GM21528 (cell line): Measurements from ENCODE around the gene PRICKLE3.
"Not testable (repeated sequence)": the region's sequence is repeated elsewhere in the genome, so short reads cannot be mapped to it uniquely, and the experiment has no call there.

Experiments used
- ATAC-seq: cut with Tn5 transposase; IDR thresholded peaks from one replicate; pipeline ENCODE4 v1.9.1; 2021; ENCODE audit warnings: mild to moderate bottlenecking, moderate library complexity; ENCODE audit not compliant: unreplicated experiment, low FRiP score

PRICKLE3 gene

GRCh38 chrX:49164589-49165360 is 21.4 kb downstream of the PRICKLE3 start:
- no peak for ATAC-seq

GRCh38 chrX:49163555-49164419 is 22.4 kb downstream of the PRICKLE3 start:
- peak; percentile 53 for ATAC-seq

- no peak for ATAC-seq
Observed at GRCh38 chrX:49162620-49163019, 23.6 kb downstream of the PRICKLE3 start, which contains the start of gene MAGIX. MAGIX (plus strand) TSS chrX:49162758; CDS start chrX:49162890, 132 bp downstream.

GRCh38 chrX:49161632-49162031 is 24.5 kb downstream of the PRICKLE3 start:
- no peak for ATAC-seq

- ATAC-seq: no peak
Observed at GRCh38 chrX:49160908-49161307, 25.3 kb downstream of the PRICKLE3 start.

- no peak for ATAC-seq
Observed at GRCh38 chrX:49157194-49157593, 29.0 kb downstream of the PRICKLE3 start.

- peak; percentile 82 for ATAC-seq
Observed at GRCh38 chrX:49155900-49156837, 30.0 kb downstream of the PRICKLE3 start.

- ATAC-seq: no peak
Observed at GRCh38 chrX:49155243-49155899, 30.8 kb downstream of the PRICKLE3 start.

- no peak for ATAC-seq
Observed at GRCh38 chrX:49153467-49153866, 32.7 kb downstream of the PRICKLE3 start.

- not testable (repeated sequence) for ATAC-seq
Observed at GRCh38 chrX:49149291-49149690, 36.9 kb downstream of the PRICKLE3 start.

- not testable (repeated sequence) for ATAC-seq
Observed at GRCh38 chrX:49148390-49149100, 37.6 kb downstream of the PRICKLE3 start.

GRCh38 chrX:49147936-49148335 is 38.2 kb downstream of the PRICKLE3 start:
- ATAC-seq: no peak

GRCh38 chrX:49147282-49147681 is 38.9 kb downstream of the PRICKLE3 start:
- no peak for ATAC-seq

- ATAC-seq: not testable (repeated sequence)
Observed at GRCh38 chrX:49143154-49143553, 43.0 kb downstream of the PRICKLE3 start.

GRCh38 chrX:49142264-49142663 is 43.9 kb downstream of the PRICKLE3 start:
- ATAC-seq: not testable (repeated sequence)

GRCh38 chrX:49139713-49140112 is 46.5 kb downstream of the PRICKLE3 start:
- ATAC-seq: no peak

- ATAC-seq: no peak
Observed at GRCh38 chrX:49137492-49137891, 48.7 kb downstream of the PRICKLE3 start.

- no peak for ATAC-seq
Observed at GRCh38 chrX:49133759-49134158, 52.4 kb downstream of the PRICKLE3 start.

- ATAC-seq: not testable (repeated sequence)
Observed at GRCh38 chrX:49132275-49132674, 53.9 kb downstream of the PRICKLE3 start.
